GM08714 (cell line): Measurements from ENCODE around the gene FBXO2.
"Not testable (repeated sequence)": the region's sequence is repeated elsewhere in the genome, so short reads cannot be mapped to it uniquely, and the experiment has no call there.

ENCODE experiments used
- H3K4me3 ChIP-seq: fragments of 200-500 bp; sonication (Bioruptor generic); 2 replicates; pipeline ENCODE4 v1.5.1; 2014; ENCODE audit warnings: mild to moderate bottlenecking, low read length, inconsistent platforms
- ZNF274 ChIP-seq: IDR thresholded peaks from 2 replicates; pipeline ENCODE4 v1.6.1; 2012; ENCODE audit warnings: mild to moderate bottlenecking, low read depth, low read length

The FBXO2 gene

DNA sequence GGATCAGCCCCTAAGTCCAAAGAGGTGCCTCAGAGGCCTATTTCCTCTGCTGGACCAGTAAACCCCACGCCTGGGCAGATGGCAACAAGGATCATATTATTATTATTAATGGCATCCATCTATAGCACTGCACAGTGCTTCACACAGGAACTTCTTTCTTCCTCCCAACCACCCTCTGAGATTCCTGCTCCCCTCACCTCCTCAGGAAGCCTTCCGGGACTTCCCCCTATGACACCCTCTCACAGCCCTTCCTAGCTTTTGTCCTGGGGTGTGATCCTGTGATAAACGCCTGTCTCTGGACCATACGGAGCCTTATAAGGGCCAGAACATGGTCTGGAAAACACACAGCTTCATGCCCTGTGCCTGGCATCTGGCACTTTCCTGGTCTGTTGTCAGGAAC lies 3.2 kb downstream of the FBXO2 start:
- no peak overlapping the region for H3K4me3 ChIP-seq
- no peak for TF ChIP-seq ZNF274

- TF ChIP-seq ZNF274 = no peak
- no peak overlapping the region for H3K4me3 ChIP-seq
Measured at GRCh38 chr1:11650331-11650991, 3.8 kb downstream of the FBXO2 start.

DNA sequence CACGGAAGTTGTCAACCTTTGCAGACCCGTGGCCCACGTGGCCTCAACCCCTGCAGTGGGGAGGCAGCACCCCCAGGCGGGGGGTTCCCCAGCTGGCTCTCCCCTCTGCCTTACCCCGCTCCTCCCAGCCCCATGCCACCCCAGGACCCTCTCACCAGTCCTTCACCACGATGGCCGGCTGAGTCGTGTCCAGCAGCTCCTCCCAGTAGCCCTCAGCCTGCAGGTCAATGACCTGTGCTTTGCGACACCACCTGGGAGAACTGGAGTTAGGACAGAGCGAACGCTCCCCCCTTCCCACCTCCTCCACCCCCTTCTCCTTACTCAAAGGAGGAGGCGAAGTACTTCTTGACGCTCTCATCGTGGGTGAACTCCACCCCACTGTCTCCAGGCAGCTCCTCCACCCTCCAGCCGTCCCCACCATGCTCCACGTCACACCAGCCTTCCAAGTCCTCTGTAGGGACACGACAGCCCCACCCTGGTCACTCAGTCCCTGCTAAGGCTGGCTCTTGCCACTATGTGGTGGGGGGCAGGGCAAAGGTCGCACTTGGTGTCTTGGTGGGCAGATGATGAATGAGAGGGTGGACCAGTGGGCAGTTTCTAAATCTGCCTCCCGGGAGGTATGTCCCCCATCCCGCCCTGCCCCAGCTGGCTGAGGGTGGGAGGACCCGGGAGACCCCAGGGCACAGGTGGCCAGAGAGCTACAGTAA lies 4.5 kb downstream of the FBXO2 start:
- no peak overlapping the region for H3K4me3 ChIP-seq
- TF ChIP-seq ZNF274 = no peak

DNA sequence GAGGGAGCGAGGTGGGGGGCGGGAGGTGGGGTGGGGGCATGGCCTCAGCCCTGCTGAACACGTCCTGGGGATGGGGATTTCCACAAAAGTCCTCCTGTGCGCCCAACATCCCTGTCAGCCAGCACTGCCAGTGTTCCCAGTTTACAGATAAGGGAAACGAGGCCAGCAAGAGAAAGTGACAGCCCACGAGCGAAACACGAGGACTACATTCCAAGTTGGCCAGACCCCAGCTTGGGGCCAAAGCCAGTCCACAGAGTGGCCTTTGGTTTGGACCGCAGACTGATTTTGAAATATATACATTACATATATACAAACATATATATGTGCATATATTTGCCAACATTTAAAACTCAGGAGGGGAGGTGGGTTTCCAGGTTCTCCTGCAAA lies 5.0 kb downstream of the FBXO2 start:
- no peak overlapping the region for H3K4me3 ChIP-seq
- TF ChIP-seq ZNF274 = no peak

DNA sequence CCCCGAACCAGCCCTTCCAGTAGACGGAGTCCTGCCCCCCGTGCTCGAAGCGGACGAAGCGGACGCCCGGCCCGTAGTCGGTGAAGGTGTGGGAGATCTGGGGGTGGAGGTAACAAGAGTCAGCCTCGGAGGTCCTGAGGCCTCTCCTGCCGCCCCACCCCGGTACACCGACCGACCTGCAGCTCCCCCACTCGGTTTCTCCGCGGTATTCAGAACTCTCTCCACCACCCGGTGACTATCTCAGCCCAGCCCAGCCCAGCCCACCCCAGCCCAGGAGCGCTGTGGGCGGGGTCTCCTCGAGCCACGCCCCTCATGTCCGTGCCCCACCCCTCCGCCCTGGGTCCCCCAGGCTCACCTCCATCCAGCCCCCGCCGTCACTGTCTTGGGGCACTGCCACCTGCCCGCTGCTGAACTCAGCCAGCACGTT lies 5.5 kb downstream of the FBXO2 start:
- no peak overlapping the region for H3K4me3 ChIP-seq
- no peak for TF ChIP-seq ZNF274

DNA sequence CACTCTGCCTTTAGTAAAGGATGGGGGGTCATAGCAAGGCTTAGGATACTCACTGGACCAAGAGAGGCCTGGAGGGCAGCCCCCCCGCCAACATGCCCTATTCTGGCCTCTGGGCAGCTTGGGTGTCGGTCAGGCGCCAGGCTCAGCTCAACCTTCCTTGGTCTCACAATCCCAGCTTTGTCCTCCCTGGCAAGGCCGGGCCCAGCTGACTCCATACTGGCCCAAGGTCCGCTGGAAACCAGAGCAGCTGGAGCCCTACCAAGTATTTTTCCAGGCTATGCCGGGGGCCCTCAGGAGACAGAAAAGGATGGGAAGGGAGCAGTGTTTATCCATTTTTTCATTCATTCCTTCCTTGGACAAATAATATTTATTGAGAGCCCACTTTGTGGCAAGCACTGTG lies 6.2 kb downstream of the FBXO2 start:
- no peak for TF ChIP-seq ZNF274
- no peak overlapping the region for H3K4me3 ChIP-seq

DNA sequence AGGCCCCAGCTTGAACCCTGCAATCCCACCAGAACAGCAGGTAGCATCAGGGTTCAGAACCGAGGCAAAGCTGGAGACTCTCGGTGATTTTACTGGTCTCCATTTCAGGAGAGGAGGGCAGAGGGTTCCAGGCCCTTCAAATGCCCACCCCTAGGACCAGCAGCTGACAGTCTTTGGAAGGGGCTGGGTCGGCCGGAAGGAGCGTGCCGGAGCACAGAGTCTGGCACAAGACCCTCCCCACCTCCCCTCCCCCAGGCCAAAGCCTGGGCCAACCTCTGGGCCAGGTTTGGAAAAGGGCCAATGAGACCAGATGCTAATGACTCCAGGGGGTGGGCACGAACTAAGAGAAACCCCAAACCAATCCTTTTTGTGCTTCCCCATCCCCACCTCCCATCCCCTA lies 6.9 kb downstream of the FBXO2 start:
- H3K4me3 ChIP-seq = no peak overlapping the region
- TF ChIP-seq ZNF274 = no peak

GRCh38 chr1:11646317-11646716 lies 7.9 kb downstream of the FBXO2 start:
- H3K4me3 ChIP-seq = no peak overlapping the region
- TF ChIP-seq ZNF274 = no peak

GRCh38 chr1:11645670-11646265 lies 8.5 kb downstream of the FBXO2 start:
- H3K4me3 ChIP-seq = no peak overlapping the region
- TF ChIP-seq ZNF274 = no peak

DNA sequence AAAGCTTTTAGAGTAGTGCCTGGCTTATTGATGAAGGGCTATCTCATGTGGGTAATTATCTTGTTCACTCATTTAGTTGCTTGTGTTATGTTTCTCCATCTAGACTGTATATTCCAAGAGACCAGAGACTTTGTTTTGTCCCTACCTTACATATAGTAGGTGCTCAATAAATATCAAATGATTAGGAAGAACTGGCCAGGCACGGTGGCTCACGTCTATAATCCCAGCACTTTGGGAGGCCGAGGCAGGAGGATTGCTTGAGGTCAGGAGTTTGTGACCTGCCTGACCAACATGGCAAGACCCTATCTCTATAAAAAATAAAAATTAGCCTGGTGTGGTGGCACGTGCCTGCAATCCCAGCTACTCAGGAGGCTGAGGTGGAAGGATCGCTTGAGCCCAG lies 9.0 kb downstream of the FBXO2 start:
- no peak for TF ChIP-seq ZNF274

GRCh38 chr1:11643782-11644181 lies 10.4 kb downstream of the FBXO2 start:
- no peak overlapping the region for H3K4me3 ChIP-seq
- no peak for TF ChIP-seq ZNF274

More for the DNA sequence above, 9.0 kb downstream of the FBXO2 start:
- no peak overlapping the region for H3K4me3 ChIP-seq

- H3K4me3 ChIP-seq = not testable (repeated sequence)
Measured at GRCh38 chr1:11642418-11643017, 11.7 kb downstream of the FBXO2 start.

- no peak overlapping the region for H3K4me3 ChIP-seq
- no peak for TF ChIP-seq ZNF274
Measured at GRCh38 chr1:11641776-11642305, 12.4 kb downstream of the FBXO2 start.

GRCh38 chr1:11640944-11641343 lies 13.3 kb downstream of the FBXO2 start:
- no peak overlapping the region for H3K4me3 ChIP-seq
- no peak for TF ChIP-seq ZNF274

- TF ChIP-seq ZNF274 = no peak
- no peak overlapping the region for H3K4me3 ChIP-seq
Measured at GRCh38 chr1:11640101-11640500, 14.1 kb downstream of the FBXO2 start.

- TF ChIP-seq ZNF274 = no peak
- no peak overlapping the region for H3K4me3 ChIP-seq
Measured at GRCh38 chr1:11639372-11639771, 14.9 kb downstream of the FBXO2 start.
